ENCODE measurements around the gene PCDHGB7. TPM values are rescaled to one million over a fixed set of nuclear protein-coding genes. Genes with fewer than 3 reads are reported as not detected.
"Not testable (repeated sequence)": the region's sequence is repeated elsewhere in the genome, so short reads cannot be mapped to it uniquely, and the experiment has no call there.

The PCDHGB7 gene
- total RNA-seq: 10.2 and 11.9 TPM in 2 replicates

- peak; percentile 88 for DNase-seq
These were observed at the start of gene PCDHGB7 for GRCh38 chr5:141417494-141418172. Gene PCDHGB7, plus strand, starts transcription at chr5:141417677. Its CDS starts 183 bp downstream, at chr5:141417860.

- DNase-seq: peak; percentile 72
These were observed 47.3 kb upstream of the PCDHGB7 start, which contains the start of gene PCDHGB3 for GRCh38 chr5:141369994-141370848. Gene PCDHGB3, plus strand, starts transcription at chr5:141370242. Its CDS starts 153 bp downstream, at chr5:141370395.

GRCh38 chr5:141371572-141372475 is 45.7 kb upstream of the PCDHGB7 start:
- no peak for DNase-seq

GRCh38 chr5:141373673-141374317 is 43.7 kb upstream of the PCDHGB7 start, which contains the start of gene PCDHGA6:
Gene PCDHGA6, plus strand, starts transcription at chr5:141373891. Its CDS starts 193 bp downstream, at chr5:141374084.
- peak; percentile 56 for DNase-seq

- DNase-seq: no peak
These were observed 42.9 kb upstream of the PCDHGB7 start for GRCh38 chr5:141374627-141375026.

- not testable (repeated sequence) for DNase-seq
These were observed 41.9 kb upstream of the PCDHGB7 start for GRCh38 chr5:141375444-141376155.

- DNase-seq: peak; percentile 53
These were observed 34.8 kb upstream of the PCDHGB7 start, which contains the start of gene PCDHGA7 for GRCh38 chr5:141382469-141383294. Gene PCDHGA7, plus strand, starts transcription at chr5:141382742. Its CDS starts 158 bp downstream, at chr5:141382900.

- DNase-seq: no peak
These were observed 34.1 kb upstream of the PCDHGB7 start for GRCh38 chr5:141383345-141383744.

- DNase-seq: no peak
These were observed 32.8 kb upstream of the PCDHGB7 start for GRCh38 chr5:141384471-141385267.

GRCh38 chr5:141387557-141388311 is 29.7 kb upstream of the PCDHGB7 start, which contains the start of gene PCDHGB4:
Gene PCDHGB4, plus strand, starts transcription at chr5:141387698. Its CDS starts 187 bp downstream, at chr5:141387885.
- DNase-seq: peak; percentile 67

- DNase-seq: no peak
These were observed 28.8 kb upstream of the PCDHGB7 start for GRCh38 chr5:141388661-141389060.

- DNase-seq: no peak
These were observed 28.1 kb upstream of the PCDHGB7 start for GRCh38 chr5:141389153-141390042.

GRCh38 chr5:141392429-141393198 is 24.9 kb upstream of the PCDHGB7 start, which contains the start of gene PCDHGA8:
Gene PCDHGA8, plus strand, starts transcription at chr5:141392633. Its CDS starts 181 bp downstream, at chr5:141392814.
- no peak for DNase-seq

GRCh38 chr5:141393267-141393666 is 24.2 kb upstream of the PCDHGB7 start:
- no peak for DNase-seq

GRCh38 chr5:141394401-141395187 is 22.9 kb upstream of the PCDHGB7 start:
- DNase-seq: not testable (repeated sequence)

All from dermis blood vessel endothelial cell (primary cell).